Measurements from ENCODE around the gene COL15A1.

The COL15A1 gene

GRCh38 chr9:98973576-98973975 lies 29.9 kb downstream of the COL15A1 start:
- Histone ChIP-seq H3K4me2 (ENCODE audit: low read length) (no peak overlapping the region), H4K20me1 (ENCODE audit: insufficient read depth, low read length) (no peaks in the 10 kb centered on the region), H3K27me3 (ENCODE audit: low read depth, low read length) (peaks cover 32% of the 10 kb centered on the region), H3K4me1 (ENCODE audit: low read length) (peaks cover 6% of the 10 kb centered on the region; the same call in 1 of the 2 replicates), H3K36me3 (replicated peaks; ENCODE audit: low read depth, low read length) (no peaks in the 10 kb centered on the region), H2AFZ (ENCODE audit: low read depth, low read length) (no peak overlapping the region), H3K27ac (ENCODE audit: low read length) (no peak overlapping the region), H3K4me3 (ENCODE audit: low read length) (no peak overlapping the region), H3K9me3 (ENCODE audit: insufficient read depth, low read length) (no peaks in the 10 kb centered on the region), H3K79me2 (ENCODE audit: low read length) (no peaks in the 10 kb centered on the region), H3K9ac (ENCODE audit: low read length) (no peak overlapping the region)
- TF ChIP-seq EZH2phosphoT487 (IDR thresholded peaks at IDR 0.05; ENCODE audit: low read depth): no peak
- no peak for TF ChIP-seq CTCF (IDR thresholded peaks at IDR 0.05; ENCODE audit: low read depth, low read length)

- peaks cover 34% of the 10 kb centered on the region for H3K27me3 ChIP-seq (ENCODE audit: low read depth, low read length)
- no peak overlapping the region for H2AFZ ChIP-seq (ENCODE audit: low read depth, low read length)
- H3K27ac ChIP-seq (ENCODE audit: low read length): no peak overlapping the region
- no peaks in the 10 kb centered on the region for H3K79me2 ChIP-seq (ENCODE audit: low read length)
- H3K4me2 ChIP-seq (ENCODE audit: low read length): no peak overlapping the region
- peaks cover 6% of the 10 kb centered on the region; the same call in 1 of the 2 replicates for H3K4me1 ChIP-seq (ENCODE audit: low read length)
- no peaks in the 10 kb centered on the region for H3K36me3 ChIP-seq (replicated peaks; ENCODE audit: low read depth, low read length)
- no peaks in the 10 kb centered on the region for H3K9me3 ChIP-seq (ENCODE audit: insufficient read depth, low read length)
- no peak overlapping the region for H3K9ac ChIP-seq (ENCODE audit: low read length)
- TF ChIP-seq CTCF (IDR thresholded peaks at IDR 0.05; ENCODE audit: low read depth, low read length) (no peak), EZH2phosphoT487 (IDR thresholded peaks at IDR 0.05; ENCODE audit: low read depth) (no peak)
- no peaks in the 10 kb centered on the region for H4K20me1 ChIP-seq (ENCODE audit: insufficient read depth, low read length)
- no peak overlapping the region for H3K4me3 ChIP-seq (ENCODE audit: low read length)
Observed at GRCh38 chr9:98974106-98974505, 30.4 kb downstream of the COL15A1 start.

DNA sequence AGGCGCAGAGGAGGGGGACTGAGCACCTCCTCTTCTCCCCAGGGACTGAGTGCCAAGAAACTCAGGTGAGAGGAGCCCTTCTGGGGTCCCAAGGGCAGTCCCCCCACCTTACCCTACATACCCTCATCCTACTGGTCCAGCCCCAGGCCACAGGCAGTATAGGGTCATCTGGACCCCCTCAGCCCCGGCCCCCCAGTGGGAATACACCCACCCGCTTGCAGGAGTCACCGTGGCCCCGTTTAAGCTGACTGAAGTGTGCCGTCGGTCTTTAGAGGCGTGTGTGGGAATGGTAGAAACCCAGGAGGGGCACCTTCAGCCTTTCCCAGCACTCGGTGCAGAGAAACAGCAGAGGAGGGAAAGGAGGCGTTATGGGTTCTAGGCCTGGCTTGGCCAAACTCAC lies 30.8 kb downstream of the COL15A1 start:
- TF ChIP-seq CTCF (IDR thresholded peaks at IDR 0.05; ENCODE audit: low read depth, low read length): no peak
- TF ChIP-seq EZH2phosphoT487 (IDR thresholded peaks at IDR 0.05; ENCODE audit: low read depth): no peak
- no peaks in the 10 kb centered on the region for H3K79me2 ChIP-seq (ENCODE audit: low read length)
- H3K4me3 ChIP-seq (ENCODE audit: low read length): peak overlapping the region; percentile 78
- no peak overlapping the region for H2AFZ ChIP-seq (ENCODE audit: low read depth, low read length)
- no peaks in the 10 kb centered on the region for H3K9me3 ChIP-seq (ENCODE audit: insufficient read depth, low read length)
- H3K27me3 ChIP-seq (ENCODE audit: low read depth, low read length): peaks cover 36% of the 10 kb centered on the region
- H3K27ac ChIP-seq (ENCODE audit: low read length): no peak overlapping the region
- no peak overlapping the region for H3K9ac ChIP-seq (ENCODE audit: low read length)
- peak overlapping the region; percentile 100 for H3K4me2 ChIP-seq (ENCODE audit: low read length)
- H4K20me1 ChIP-seq (ENCODE audit: insufficient read depth, low read length): no peaks in the 10 kb centered on the region
- H3K36me3 ChIP-seq (replicated peaks; ENCODE audit: low read depth, low read length): no peaks in the 10 kb centered on the region
- peaks cover 6% of the 10 kb centered on the region; the same call in 1 of the 2 replicates for H3K4me1 ChIP-seq (ENCODE audit: low read length)

DNA sequence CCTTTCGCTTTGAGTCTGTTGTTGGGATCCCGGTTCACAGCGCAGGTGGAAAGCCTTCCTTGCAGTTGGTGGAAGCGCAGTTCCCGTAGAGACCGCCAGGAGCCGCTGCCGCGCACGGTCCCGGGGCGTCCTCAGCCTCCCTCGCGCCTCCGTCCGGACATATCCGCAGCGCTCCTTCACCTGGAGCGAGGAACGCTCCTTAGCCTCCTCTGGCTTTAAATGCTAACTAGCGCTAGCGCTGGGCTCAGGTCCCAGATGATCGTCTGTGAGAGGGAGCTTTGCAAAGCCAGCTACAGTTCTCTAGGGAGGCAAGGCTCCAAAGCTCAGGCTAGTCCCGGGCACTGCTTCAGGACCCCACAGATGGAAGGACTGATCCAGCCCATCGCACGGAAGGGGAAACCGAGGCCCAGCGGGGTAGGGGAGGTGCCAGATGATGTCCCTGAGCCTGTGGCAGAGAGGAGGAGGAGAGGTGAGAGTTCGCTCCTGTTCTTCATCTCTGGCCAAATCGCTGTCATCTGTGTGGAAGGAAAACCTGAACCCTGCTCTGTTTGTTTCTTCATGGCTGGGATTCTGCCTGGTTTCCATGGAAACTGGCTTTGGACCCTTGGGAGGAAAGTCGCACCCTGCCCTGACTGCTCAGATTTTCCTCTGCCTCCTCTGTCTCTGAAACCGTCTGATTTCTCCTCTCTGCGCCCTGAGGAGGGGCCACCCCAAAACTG lies 31.4 kb downstream of the COL15A1 start:
- H3K27me3 ChIP-seq (ENCODE audit: low read depth, low read length): peaks cover 36% of the 10 kb centered on the region
- H3K9ac ChIP-seq (ENCODE audit: low read length): peak overlapping the region; percentile 46
- no peaks in the 10 kb centered on the region for H3K79me2 ChIP-seq (ENCODE audit: low read length)
- H3K9me3 ChIP-seq (ENCODE audit: insufficient read depth, low read length): no peaks in the 10 kb centered on the region
- peak overlapping the region; percentile 82 for H2AFZ ChIP-seq (ENCODE audit: low read depth, low read length)
- no peaks in the 10 kb centered on the region for H4K20me1 ChIP-seq (ENCODE audit: insufficient read depth, low read length)
- no peaks in the 10 kb centered on the region for H3K36me3 ChIP-seq (replicated peaks; ENCODE audit: low read depth, low read length)
- peak overlapping the region; percentile 100 for H3K4me2 ChIP-seq (ENCODE audit: low read length)
- H3K27ac ChIP-seq (ENCODE audit: low read length): no peak overlapping the region
- TF ChIP-seq CTCF (IDR thresholded peaks at IDR 0.05; ENCODE audit: low read depth, low read length) (peak; percentile 89), EZH2phosphoT487 (IDR thresholded peaks at IDR 0.05; ENCODE audit: low read depth) (no peak)
- peaks cover 6% of the 10 kb centered on the region; the same call in 1 of the 2 replicates for H3K4me1 ChIP-seq (ENCODE audit: low read length)
- peak overlapping the region; percentile 78 for H3K4me3 ChIP-seq (ENCODE audit: low read length)
